ENCODE data around the gene SPEF2. TPM values are rescaled to one million over a fixed set of nuclear protein-coding genes. Genes with fewer than 3 reads are reported as not detected.

The SPEF2 gene
- total and polyA plus RNA-seq, 2 of the 13 experiments (the other 11 are each of a cell fraction or from before 2014, with no cell fraction given) = 1.5 to 2.3 TPM

DNA sequence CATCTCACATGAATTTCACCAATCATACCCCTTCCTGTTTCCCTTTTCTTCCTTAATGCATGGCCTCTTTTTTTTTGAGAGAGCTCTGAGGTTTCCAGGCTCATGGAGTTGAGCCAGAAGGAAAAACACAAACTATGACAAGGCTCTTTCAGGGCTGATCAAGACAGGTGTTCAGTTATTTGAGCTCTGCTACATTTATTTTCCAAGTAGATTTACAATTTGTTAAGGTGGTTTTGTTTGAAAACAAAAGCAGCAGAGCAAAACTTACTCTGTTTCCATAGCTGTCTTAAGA is 176.6 kb downstream of the SPEF2 start (continued):
- TF ChIP-seq, protein P1, sequence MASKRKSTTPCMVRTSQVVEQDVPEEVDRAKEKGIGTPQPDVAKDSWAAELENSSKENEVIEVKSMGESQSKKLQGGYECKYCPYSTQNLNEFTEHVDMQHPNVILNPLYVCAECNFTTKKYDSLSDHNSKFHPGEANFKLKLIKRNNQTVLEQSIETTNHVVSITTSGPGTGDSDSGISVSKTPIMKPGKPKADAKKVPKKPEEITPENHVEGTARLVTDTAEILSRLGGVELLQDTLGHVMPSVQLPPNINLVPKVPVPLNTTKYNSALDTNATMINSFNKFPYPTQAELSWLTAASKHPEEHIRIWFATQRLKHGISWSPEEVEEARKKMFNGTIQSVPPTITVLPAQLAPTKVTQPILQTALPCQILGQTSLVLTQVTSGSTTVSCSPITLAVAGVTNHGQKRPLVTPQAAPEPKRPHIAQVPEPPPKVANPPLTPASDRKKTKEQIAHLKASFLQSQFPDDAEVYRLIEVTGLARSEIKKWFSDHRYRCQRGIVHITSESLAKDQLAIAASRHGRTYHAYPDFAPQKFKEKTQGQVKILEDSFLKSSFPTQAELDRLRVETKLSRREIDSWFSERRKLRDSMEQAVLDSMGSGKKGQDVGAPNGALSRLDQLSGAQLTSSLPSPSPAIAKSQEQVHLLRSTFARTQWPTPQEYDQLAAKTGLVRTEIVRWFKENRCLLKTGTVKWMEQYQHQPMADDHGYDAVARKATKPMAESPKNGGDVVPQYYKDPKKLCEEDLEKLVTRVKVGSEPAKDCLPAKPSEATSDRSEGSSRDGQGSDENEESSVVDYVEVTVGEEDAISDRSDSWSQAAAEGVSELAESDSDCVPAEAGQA (IDR thresholded peaks at IDR 0.05; ENCODE audit: low read depth) = no peak
- TF ChIP-seq, protein P1 (CRISPR knock-in tag; IDR thresholded peaks at IDR 0.05; ENCODE audit: borderline replicate concordance) = no peak
- TF ChIP-seq, protein P2, sequence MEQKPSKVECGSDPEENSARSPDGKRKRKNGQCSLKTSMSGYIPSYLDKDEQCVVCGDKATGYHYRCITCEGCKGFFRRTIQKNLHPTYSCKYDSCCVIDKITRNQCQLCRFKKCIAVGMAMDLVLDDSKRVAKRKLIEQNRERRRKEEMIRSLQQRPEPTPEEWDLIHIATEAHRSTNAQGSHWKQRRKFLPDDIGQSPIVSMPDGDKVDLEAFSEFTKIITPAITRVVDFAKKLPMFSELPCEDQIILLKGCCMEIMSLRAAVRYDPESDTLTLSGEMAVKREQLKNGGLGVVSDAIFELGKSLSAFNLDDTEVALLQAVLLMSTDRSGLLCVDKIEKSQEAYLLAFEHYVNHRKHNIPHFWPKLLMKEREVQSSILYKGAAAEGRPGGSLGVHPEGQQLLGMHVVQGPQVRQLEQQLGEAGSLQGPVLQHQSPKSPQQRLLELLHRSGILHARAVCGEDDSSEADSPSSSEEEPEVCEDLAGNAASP (CRISPR knock-in tag; IDR thresholded peaks at IDR 0.05; ENCODE audit: borderline replicate concordance) = no peak
- TF ChIP-seq ZNF788 (CRISPR knock-in tag; IDR thresholded peaks at IDR 0.05; ENCODE audit: borderline replicate concordance) (no peak), PHF8 (CRISPR knock-in tag; IDR thresholded peaks at IDR 0.05) (no peak), SNAPC2 (CRISPR knock-in tag; IDR thresholded peaks at IDR 0.05) (no peak), ARNTL (CRISPR knock-in tag; IDR thresholded peaks at IDR 0.05) (no peak), ZNF468 (CRISPR knock-in tag; IDR thresholded peaks at IDR 0.05) (no peak)
